Astrocyte (in vitro differentiated cells and primary cell): ENCODE results near the gene TFB1M. TPM values are rescaled to one million over a fixed set of nuclear protein-coding genes. Genes with fewer than 3 reads are reported as not detected.
A peak's percentile ranks its signal among the peaks of the same experiment; 100 is the strongest.

ENCODE experiments used
- DNase-seq: peaks from one replicate; pipeline ENCODE4 v3.0.0-alpha.2; 2010; ENCODE audit warnings: low read depth
- FAIRE-seq: peaks from 2 replicates; lab custom pipeline; 2011; peaks lifted over from hg19 to GRCh38; lab: Jason Lieb, UNC
- H2AFZ ChIP-seq: 2 replicates; pipeline ENCODE4 v1.6.0; 2012; ENCODE audit warnings: low read depth, low read length, inconsistent platforms
- H3K27ac ChIP-seq: 2 replicates; pipeline ENCODE4 v1.5.1; 2011; ENCODE audit warnings: low read depth, low read length, inconsistent platforms
- H3K27me3 ChIP-seq: 2 replicates; pipeline ENCODE4 v1.6.0; 2011; ENCODE audit warnings: low read length, inconsistent platforms; ENCODE audit not compliant: insufficient read depth
- H3K36me3 ChIP-seq: 2 replicates; pipeline ENCODE4 v1.5.1; 2011; ENCODE audit warnings: low read length, inconsistent platforms; ENCODE audit not compliant: insufficient read depth
- H3K4me1 ChIP-seq: 2 replicates; pipeline ENCODE4 v1.5.1; 2011; ENCODE audit warnings: low read length, inconsistent platforms; ENCODE audit not compliant: insufficient read depth
- H3K4me2 ChIP-seq: 2 replicates; pipeline ENCODE4 v1.6.0; 2012; ENCODE audit warnings: low read length, inconsistent platforms
- H3K4me3 ChIP-seq: 2 replicates; pipeline ENCODE4 v1.5.1; 2011; ENCODE audit warnings: low read depth, mild to moderate bottlenecking, low read length, inconsistent platforms; ENCODE audit not compliant: insufficient read depth
- H3K79me2 ChIP-seq: 2 replicates; pipeline ENCODE4 v1.6.0; 2012; ENCODE audit warnings: mild to moderate bottlenecking, low read length, inconsistent platforms; ENCODE audit not compliant: insufficient read depth
- H3K9ac ChIP-seq: 2 replicates; pipeline ENCODE4 v1.6.0; 2012; ENCODE audit warnings: mild to moderate bottlenecking, low read length, inconsistent platforms
- H3K9me3 ChIP-seq: 2 replicates; pipeline ENCODE4 v1.5.1; 2012; ENCODE audit warnings: low read depth, mild to moderate bottlenecking, low read length, inconsistent platforms; ENCODE audit not compliant: insufficient read depth
- H4K20me1 ChIP-seq: 2 replicates; pipeline ENCODE4 v1.6.0; 2012; ENCODE audit warnings: low read length, inconsistent platforms; ENCODE audit not compliant: insufficient read depth
- H3K27ac Mint-ChIP-seq: one replicate; pipeline ENCODE4 v1.8.0; 2021; ENCODE audit warnings: mild to moderate bottlenecking, mixed read lengths; ENCODE audit not compliant: unreplicated experiment
- H3K27me3 Mint-ChIP-seq: one replicate; pipeline ENCODE4 v1.8.0; 2021; ENCODE audit warnings: low read depth, mixed read lengths; ENCODE audit not compliant: unreplicated experiment
- H3K36me3 Mint-ChIP-seq: one replicate; pipeline ENCODE4 v1.8.0; 2021; ENCODE audit warnings: low read depth, mixed read lengths; ENCODE audit not compliant: unreplicated experiment
- H3K4me1 Mint-ChIP-seq: one replicate; pipeline ENCODE4 v1.8.0; 2021; ENCODE audit warnings: low read depth, mixed read lengths; ENCODE audit not compliant: unreplicated experiment
- H3K4me3 Mint-ChIP-seq: one replicate; pipeline ENCODE4 v1.8.0; 2021; ENCODE audit warnings: mild to moderate bottlenecking, moderate library complexity, mixed read lengths; ENCODE audit not compliant: unreplicated experiment
- H3K9me3 Mint-ChIP-seq: one replicate; pipeline ENCODE4 v1.8.0; 2021; ENCODE audit warnings: mild to moderate bottlenecking, mixed read lengths; ENCODE audit not compliant: unreplicated experiment
- CTCF ChIP-seq: IDR thresholded peaks from 2 replicates; pipeline ENCODE4 v1.5.1; 2011; ENCODE audit warnings: low read depth, mild to moderate bottlenecking, inconsistent platforms, low read length, moderate library complexity; ENCODE audit not compliant: insufficient read depth
- EZH2 ChIP-seq: IDR thresholded peaks from 2 replicates; pipeline ENCODE4 v1.6.1; 2012; ENCODE audit warnings: mild to moderate bottlenecking, low read length, inconsistent platforms; ENCODE audit not compliant: insufficient read depth
- total RNA-seq: library from RNA; stranded (reverse); gene quantifications from 2 replicates; pipeline ENCODE4 v1.2.1, GENCODE V29; 2021

Gene TFB1M
- total RNA-seq, 1 donor from 2014 or later = 24.1 TPM

DNA sequence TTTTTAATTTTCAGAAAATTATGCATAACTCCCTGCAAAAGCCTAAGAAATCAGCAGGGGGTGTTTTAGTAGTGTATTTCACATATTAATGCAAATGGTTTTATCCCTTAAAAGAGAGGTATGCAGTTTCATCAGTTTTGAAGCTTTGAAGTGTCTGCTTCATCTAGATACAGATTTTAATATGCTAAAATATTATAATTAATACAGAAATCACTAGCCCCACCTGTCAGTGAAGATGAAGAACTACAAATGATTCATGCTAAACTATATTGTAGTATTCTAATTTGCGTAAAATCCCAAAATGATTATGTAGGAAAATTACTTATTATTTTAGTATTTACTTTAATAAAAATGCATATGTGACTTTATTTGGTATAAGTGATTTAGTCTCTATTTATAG is 2.9 kb upstream of the TFB1M start:
- H3K4me2 ChIP-seq = no peak overlapping the region
- peaks cover 3% of the 10 kb centered on the region for H3K4me1 Mint-ChIP-seq
- no peak overlapping the region for H3K9ac ChIP-seq
- H3K4me3 ChIP-seq = no peak overlapping the region
- H3K36me3 ChIP-seq = no peaks in the 10 kb centered on the region
- H3K27ac ChIP-seq = no peak overlapping the region
- H3K27ac Mint-ChIP-seq = no peak overlapping the region
- H3K36me3 Mint-ChIP-seq = no peaks in the 10 kb centered on the region
- DNase-seq (no peak), FAIRE-seq (no peak)
- H3K79me2 ChIP-seq = peaks cover 18% of the 10 kb centered on the region
- no peaks in the 10 kb centered on the region for H4K20me1 ChIP-seq
- H3K4me1 ChIP-seq = no peaks in the 10 kb centered on the region
- TF ChIP-seq CTCF = peak; percentile 23
- TF ChIP-seq EZH2 = no peak
- H2AFZ ChIP-seq = no peak overlapping the region
- H3K9me3 Mint-ChIP-seq = no peaks in the 10 kb centered on the region
- H3K4me3 Mint-ChIP-seq = no peak overlapping the region
- no peaks in the 10 kb centered on the region for H3K27me3 Mint-ChIP-seq
- H3K9me3 ChIP-seq = no peaks in the 10 kb centered on the region
- no peaks in the 10 kb centered on the region for H3K27me3 ChIP-seq

- FAIRE-seq = peak; percentile 17
- H3K4me3 Mint-ChIP-seq = no peak overlapping the region
- no peak overlapping the region for H2AFZ ChIP-seq
These were observed 2.1 kb upstream of the TFB1M start for GRCh38 chr6:155316419-155316818.

More at GRCh38 chr6:155316419-155316818, 2.1 kb upstream of the TFB1M start:
- H3K36me3 ChIP-seq = no peaks in the 10 kb centered on the region
- no peaks in the 10 kb centered on the region for H3K9me3 Mint-ChIP-seq
- H3K79me2 ChIP-seq = peaks cover 18% of the 10 kb centered on the region
- no peak overlapping the region for H3K27ac ChIP-seq
- H3K9me3 ChIP-seq = no peaks in the 10 kb centered on the region
- H3K4me1 Mint-ChIP-seq = peaks cover 3% of the 10 kb centered on the region
- H4K20me1 ChIP-seq = no peaks in the 10 kb centered on the region
- no peak for TF ChIP-seq CTCF
- no peak for TF ChIP-seq EZH2
- H3K4me1 ChIP-seq = no peaks in the 10 kb centered on the region
- H3K27me3 ChIP-seq = no peaks in the 10 kb centered on the region
- no peak overlapping the region for H3K4me2 ChIP-seq
- DNase-seq = no peak
- no peaks in the 10 kb centered on the region for H3K36me3 Mint-ChIP-seq
- H3K9ac ChIP-seq = no peak overlapping the region
- H3K4me3 ChIP-seq = no peak overlapping the region
- H3K27ac Mint-ChIP-seq = no peak overlapping the region
- H3K27me3 Mint-ChIP-seq = no peaks in the 10 kb centered on the region
